ENCODE data around the gene KCNIP4. TPM values are rescaled to one million over a fixed set of nuclear protein-coding genes. Genes with fewer than 3 reads are reported as not detected.

KCNIP4 gene
- total and polyA plus RNA-seq, 2 donors from 2014 or later = 9.8 to 43.9 TPM

- Histone ChIP-seq H3K36me3 (ENCODE audit: control insufficient read depth in 2 of 3, insufficient read depth in 3 of 3, low read length in 3 of 3) (no peaks in the 10 kb centered on the region), H3K4me3 (ENCODE audit: low read length in 3 of 3) (no peak overlapping the region), H3K27me3 (ENCODE audit: control insufficient read depth, insufficient read depth, low read length) (no peaks in the 10 kb centered on the region), H3K4me1 (ENCODE audit: control insufficient read depth in 2 of 3, insufficient read depth in 2 of 3, low read depth in 1 of 3, low read length in 3 of 3) (no peaks in the 10 kb centered on the region), H3K9me3 (ENCODE audit: control insufficient read depth in 2 of 3, insufficient read depth in 1 of 3, low read length in 3 of 3) (no peaks in the 10 kb centered on the region), H3K27ac (ENCODE audit: low read depth in 2 of 2, low read length in 2 of 2) (no peak overlapping the region), H3K9ac (ENCODE audit: low read length in 3 of 3) (no peak overlapping the region)
- intact Hi-C loops (cut with DNase I) = no loop called here
- FAIRE-seq (no peak), DNase-seq (no peak)
- TF ChIP-seq, protein P1, sequence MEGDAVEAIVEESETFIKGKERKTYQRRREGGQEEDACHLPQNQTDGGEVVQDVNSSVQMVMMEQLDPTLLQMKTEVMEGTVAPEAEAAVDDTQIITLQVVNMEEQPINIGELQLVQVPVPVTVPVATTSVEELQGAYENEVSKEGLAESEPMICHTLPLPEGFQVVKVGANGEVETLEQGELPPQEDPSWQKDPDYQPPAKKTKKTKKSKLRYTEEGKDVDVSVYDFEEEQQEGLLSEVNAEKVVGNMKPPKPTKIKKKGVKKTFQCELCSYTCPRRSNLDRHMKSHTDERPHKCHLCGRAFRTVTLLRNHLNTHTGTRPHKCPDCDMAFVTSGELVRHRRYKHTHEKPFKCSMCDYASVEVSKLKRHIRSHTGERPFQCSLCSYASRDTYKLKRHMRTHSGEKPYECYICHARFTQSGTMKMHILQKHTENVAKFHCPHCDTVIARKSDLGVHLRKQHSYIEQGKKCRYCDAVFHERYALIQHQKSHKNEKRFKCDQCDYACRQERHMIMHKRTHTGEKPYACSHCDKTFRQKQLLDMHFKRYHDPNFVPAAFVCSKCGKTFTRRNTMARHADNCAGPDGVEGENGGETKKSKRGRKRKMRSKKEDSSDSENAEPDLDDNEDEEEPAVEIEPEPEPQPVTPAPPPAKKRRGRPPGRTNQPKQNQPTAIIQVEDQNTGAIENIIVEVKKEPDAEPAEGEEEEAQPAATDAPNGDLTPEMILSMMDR (IDR thresholded peaks at IDR 0.05; ENCODE audit: borderline replicate concordance, extremely low read depth, insufficient read depth) = no peak
Measured at GRCh38 chr4:21002286-21002685, 946.3 kb downstream of the KCNIP4 start.

DNA sequence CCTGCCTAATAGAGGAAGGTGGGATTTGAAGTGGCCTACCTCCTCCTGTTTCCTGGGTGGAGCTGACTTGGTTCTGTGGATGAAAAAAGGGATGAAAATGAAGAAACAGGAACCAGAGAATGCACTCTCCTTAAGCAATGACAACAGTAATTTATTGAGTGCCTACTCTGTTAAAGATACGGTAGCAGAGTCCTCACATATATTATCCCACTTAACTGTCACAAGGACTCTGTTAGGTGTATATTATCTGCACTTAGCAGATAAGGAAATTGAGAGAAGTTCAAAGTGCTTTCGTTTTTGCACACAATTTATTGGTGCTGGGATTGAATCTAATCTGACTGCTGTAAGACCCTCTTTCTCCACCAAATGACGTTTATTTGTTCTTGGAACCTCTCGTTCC lies 947.1 kb downstream of the KCNIP4 start:
- Histone ChIP-seq H3K9me3 (ENCODE audit: control insufficient read depth in 2 of 3, insufficient read depth in 1 of 3, low read length in 3 of 3) (no peaks in the 10 kb centered on the region), H3K27me3 (ENCODE audit: control insufficient read depth, insufficient read depth, low read length) (no peaks in the 10 kb centered on the region), H3K27ac (ENCODE audit: low read depth in 2 of 2, low read length in 2 of 2) (no peak overlapping the region), H3K36me3 (ENCODE audit: control insufficient read depth in 2 of 3, insufficient read depth in 3 of 3, low read length in 3 of 3) (no peaks in the 10 kb centered on the region), H3K4me1 (ENCODE audit: control insufficient read depth in 2 of 3, insufficient read depth in 2 of 3, low read depth in 1 of 3, low read length in 3 of 3) (no peaks in the 10 kb centered on the region), H3K9ac (ENCODE audit: low read length in 3 of 3) (no peak overlapping the region), H3K4me3 (ENCODE audit: low read length in 3 of 3) (no peak overlapping the region)
- TF ChIP-seq, protein P1 (IDR thresholded peaks at IDR 0.05; ENCODE audit: borderline replicate concordance, extremely low read depth, insufficient read depth) = no peak
- intact Hi-C loops (cut with DNase I) = no loop called here
- FAIRE-seq (no peak), DNase-seq (no peak)

DNA sequence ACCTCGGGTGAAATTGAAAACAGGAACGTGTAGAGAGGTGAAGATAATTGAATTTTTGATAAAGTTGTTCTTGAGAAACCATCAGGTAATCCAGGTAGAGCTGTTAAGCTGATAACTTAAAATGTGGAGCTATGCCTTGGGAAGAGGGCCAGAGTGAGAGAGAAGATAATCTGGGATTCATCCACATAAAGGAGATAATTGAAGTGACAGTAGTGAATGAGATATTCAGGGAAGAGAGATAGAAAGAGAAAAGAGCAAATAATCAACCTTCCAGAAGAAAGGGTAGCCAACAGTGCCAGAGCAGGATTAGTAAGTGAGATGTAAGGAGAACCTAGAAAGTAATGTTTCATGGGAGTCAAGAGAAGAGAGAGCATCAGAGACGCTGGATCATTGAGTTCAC lies 950.7 kb downstream of the KCNIP4 start:
- no peaks in the 10 kb centered on the region for H3K27me3 ChIP-seq (ENCODE audit: control insufficient read depth, insufficient read depth, low read length)
- H3K9me3 ChIP-seq (ENCODE audit: control insufficient read depth in 2 of 3, insufficient read depth in 1 of 3, low read length in 3 of 3) = no peaks in the 10 kb centered on the region
- H3K27ac ChIP-seq (ENCODE audit: low read depth in 2 of 2, low read length in 2 of 2) = no peak overlapping the region
- no peak overlapping the region for H3K4me3 ChIP-seq (ENCODE audit: low read length in 3 of 3)
- TF ChIP-seq, protein P1 (IDR thresholded peaks at IDR 0.05; ENCODE audit: borderline replicate concordance, extremely low read depth, insufficient read depth) = no peak
- H3K9ac ChIP-seq (ENCODE audit: low read length in 3 of 3) = no peak overlapping the region
- no peaks in the 10 kb centered on the region for H3K36me3 ChIP-seq (ENCODE audit: control insufficient read depth in 2 of 3, insufficient read depth in 3 of 3, low read length in 3 of 3)
- intact Hi-C loops (cut with DNase I) = no loop called here
- FAIRE-seq (no peak), DNase-seq (no peak)
- H3K4me1 ChIP-seq (ENCODE audit: control insufficient read depth in 2 of 3, insufficient read depth in 2 of 3, low read depth in 1 of 3, low read length in 3 of 3) = no peaks in the 10 kb centered on the region

- H3K4me1 ChIP-seq (ENCODE audit: control insufficient read depth in 2 of 3, insufficient read depth in 2 of 3, low read depth in 1 of 3, low read length in 3 of 3) = no peaks in the 10 kb centered on the region
- FAIRE-seq (no peak), DNase-seq (no peak)
- no peak overlapping the region for H3K4me3 ChIP-seq (ENCODE audit: low read length in 3 of 3)
- H3K9ac ChIP-seq (ENCODE audit: low read length in 3 of 3) = no peak overlapping the region
- TF ChIP-seq, protein P1 (IDR thresholded peaks at IDR 0.05; ENCODE audit: borderline replicate concordance, extremely low read depth, insufficient read depth) = no peak
- intact Hi-C loops (cut with DNase I) = no loop called here
- H3K9me3 ChIP-seq (ENCODE audit: control insufficient read depth in 2 of 3, insufficient read depth in 1 of 3, low read length in 3 of 3) = no peaks in the 10 kb centered on the region
- no peaks in the 10 kb centered on the region for H3K36me3 ChIP-seq (ENCODE audit: control insufficient read depth in 2 of 3, insufficient read depth in 3 of 3, low read length in 3 of 3)
- no peaks in the 10 kb centered on the region for H3K27me3 ChIP-seq (ENCODE audit: control insufficient read depth, insufficient read depth, low read length)
- no peak overlapping the region for H3K27ac ChIP-seq (ENCODE audit: low read depth in 2 of 2, low read length in 2 of 2)
Measured at GRCh38 chr4:20995610-20996009, 953.0 kb downstream of the KCNIP4 start.

All from kidney (tissue), 14 donors.